IMR-90 (cell line): ENCODE measurements around the gene LHX1. TPM values are rescaled to one million over a fixed set of nuclear protein-coding genes. Genes with fewer than 3 reads are reported as not detected.

ENCODE experiments used
- ATAC-seq: fragments of 200-7000 bp; cut with Tn5 transposase; 2 replicates; pipeline ENCODE4 v1.9.1; 2020; ENCODE audit warnings: low read depth, mild to moderate bottlenecking, moderate library complexity
- BruUV-seq: library from RNA; stranded (reverse); fragments of 400-500 nt; replicated peaks from 2 replicates; lab custom pipeline; 2021; lab: Mats Ljungman, UMichigan
- CTCF ChIA-PET: fragments of 300-600 bp; formaldehyde crosslinking; extraction: SDS; loops from one replicate; lab custom pipeline; 2021; ENCODE audit warnings: antibody characterized with exemption; lab: Yijun Ruan, JAX
- POLR2A ChIA-PET: fragments of 300-600 bp; sonication (Branson Sonifier 250); formaldehyde crosslinking; loops from one replicate; lab custom pipeline; 2022; ENCODE audit warnings: antibody characterized with exemption; ENCODE audit not compliant: unreplicated experiment; lab: Charles Lee
- DNase-seq: peaks from one replicate; pipeline ENCODE4 v3.0.0; 2013
- H2AFZ ChIP-seq: replicated peaks from 2 replicates; pipeline ENCODE3; 2013; ENCODE audit warnings: low read length, mild to moderate bottlenecking; ENCODE audit not compliant: poor library complexity
- H2AK5ac ChIP-seq: 2 replicates; pipeline ENCODE4 v1.6.1; 2013; ENCODE audit warnings: low read depth, low read length, inconsistent platforms
- H2AK9ac ChIP-seq: replicated peaks from 2 replicates; pipeline ENCODE3; 2013; ENCODE audit warnings: mild to moderate bottlenecking, low read depth, low read length, moderate library complexity; ENCODE audit not compliant: poor library complexity
- H2BK120ac ChIP-seq: 2 replicates; pipeline ENCODE4 v1.6.1; 2013; ENCODE audit warnings: low read depth, low read length, inconsistent platforms
- H2BK15ac ChIP-seq: 3 replicates; pipeline ENCODE4 v1.6.1; 2013; ENCODE audit warnings: low read depth, low read length, inconsistent platforms
- H2BK20ac ChIP-seq: 2 replicates; pipeline ENCODE4 v1.6.1; 2013; ENCODE audit warnings: low read depth, mild to moderate bottlenecking, inconsistent platforms, low read length, moderate library complexity
- H2BK5ac ChIP-seq: 2 replicates; pipeline ENCODE4 v1.6.1; 2013; ENCODE audit warnings: mild to moderate bottlenecking, low read depth, low read length, inconsistent platforms; ENCODE audit not compliant: poor library complexity, severe bottlenecking
- H3K14ac ChIP-seq: replicated peaks from 2 replicates; pipeline ENCODE4 v1.6.1; 2013; ENCODE audit warnings: low read depth, low read length, inconsistent platforms
- H3K18ac ChIP-seq: 2 replicates; pipeline ENCODE4 v1.6.1; 2013; ENCODE audit warnings: low read depth, low read length, control low read depth
- H3K23ac ChIP-seq: 2 replicates; pipeline ENCODE4 v1.6.1; 2013; ENCODE audit warnings: low read depth, low read length, inconsistent platforms
- H3K27ac ChIP-seq: 2 replicates; pipeline ENCODE4 v1.5.1; 2013; ENCODE audit warnings: mild to moderate bottlenecking, control low read depth, low read length; ENCODE audit not compliant: insufficient read depth
- H3K27me3 ChIP-seq: 2 replicates; pipeline ENCODE4 v1.6.1; 2013; ENCODE audit warnings: low read length; ENCODE audit not compliant: control insufficient read depth, insufficient read depth
- H3K36me3 ChIP-seq: 2 replicates; pipeline ENCODE4 v1.6.1; 2013; ENCODE audit warnings: low read length, mixed read lengths; ENCODE audit not compliant: control insufficient read depth, insufficient read depth
- H3K4ac ChIP-seq: 2 replicates; pipeline ENCODE4 v1.6.1; 2013; ENCODE audit warnings: low read depth, low read length, inconsistent platforms
- H3K4me1 ChIP-seq: 2 replicates; pipeline ENCODE4 v1.6.1; 2013; ENCODE audit warnings: low read length, mixed read lengths; ENCODE audit not compliant: control insufficient read depth, insufficient read depth
- H3K4me2 ChIP-seq: 2 replicates; pipeline ENCODE4 v1.6.1; 2013; ENCODE audit warnings: low read depth, mild to moderate bottlenecking, control low read depth, low read length, moderate library complexity
- H3K4me3 ChIP-seq: 2 replicates; pipeline ENCODE4 v1.5.1; 2013; ENCODE audit warnings: low read depth, mild to moderate bottlenecking, control low read depth, low read length, moderate library complexity; ENCODE audit not compliant: insufficient read depth
- H3K56ac ChIP-seq: 2 replicates; pipeline ENCODE4 v1.6.1; 2013; ENCODE audit warnings: low read length, inconsistent platforms; ENCODE audit not compliant: insufficient read depth; ENCODE audit errors: extremely low read depth
- H3K79me1 ChIP-seq, 2 experiments: 2 replicates each; pipeline ENCODE4 v1.6.1; 2013; ENCODE audit warnings: low read length in 2 of 2, inconsistent platforms in 1 of 2, low read depth in 1 of 2
- H3K9ac ChIP-seq: 2 replicates; pipeline ENCODE4 v1.6.1; 2013; ENCODE audit warnings: low read depth, low read length, control low read depth
- H3K9me1 ChIP-seq: 2 replicates; pipeline ENCODE4 v1.6.1; 2013; ENCODE audit warnings: low read length, inconsistent platforms; ENCODE audit not compliant: insufficient read depth
- H3K9me3 ChIP-seq: 2 replicates; pipeline ENCODE4 v1.6.1; 2013; ENCODE audit warnings: low read length; ENCODE audit not compliant: control insufficient read depth, insufficient read depth
- H4K20me1 ChIP-seq: 2 replicates; pipeline ENCODE4 v1.6.1; 2013; ENCODE audit warnings: low read length, inconsistent platforms; ENCODE audit not compliant: insufficient read depth
- H4K5ac ChIP-seq: 2 replicates; pipeline ENCODE4 v1.6.1; 2013; ENCODE audit warnings: mild to moderate bottlenecking, low read depth, low read length, control low read depth
- H4K8ac ChIP-seq, 2 experiments: 2 replicates each; pipeline ENCODE4 v1.6.1; 2013; ENCODE audit warnings: low read depth in 2 of 2, low read length in 2 of 2, control low read depth in 1 of 2, inconsistent platforms in 1 of 2
- H4K91ac ChIP-seq: 2 replicates; pipeline ENCODE4 v1.6.1; 2013; ENCODE audit warnings: low read depth, low read length, inconsistent platforms; ENCODE audit not compliant: insufficient read depth
- CHD1 ChIP-seq: IDR thresholded peaks from 2 replicates; pipeline ENCODE4 v1.6.1; 2012; ENCODE audit warnings: low read depth, low read length, improper control_type of control experiment
- ELK1 ChIP-seq: fragments of 150-350 bp; IDR thresholded peaks from 2 replicates; pipeline ENCODE4 v1.6.1; 2016; ENCODE audit warnings: low read depth, mild to moderate bottlenecking, low read length, moderate library complexity, borderline replicate concordance
- FOS ChIP-seq: fragments of 150-350 bp; IDR thresholded peaks from 2 replicates; pipeline ENCODE4 v1.6.1; 2016; ENCODE audit warnings: low read depth, low read length
- MAFK ChIP-seq: IDR thresholded peaks from 2 replicates; pipeline ENCODE4 v1.6.1; 2012; ENCODE audit warnings: low read depth, low read length, improper control_type of control experiment
- MAZ ChIP-seq: IDR thresholded peaks from 2 replicates; pipeline ENCODE4 v1.6.1; 2012; ENCODE audit warnings: low read depth, mild to moderate bottlenecking, low read length, improper control_type of control experiment, moderate library complexity, borderline replicate concordance
- NFE2L2 ChIP-seq: fragments of 150-350 bp; IDR thresholded peaks from 2 replicates; pipeline ENCODE4 v1.6.1; 2016; ENCODE audit warnings: low read depth, mild to moderate bottlenecking, low read length
- POLR2A ChIP-seq: IDR thresholded peaks from 2 replicates; pipeline ENCODE4 v1.6.1; 2012; ENCODE audit warnings: mild to moderate bottlenecking, low read depth, low read length
- RFX5 ChIP-seq: IDR thresholded peaks from 2 replicates; pipeline ENCODE4 v1.8.0; 2012; ENCODE audit warnings: low read depth, mild to moderate bottlenecking, low read length, moderate library complexity
- USF2 ChIP-seq: fragments of 150-350 bp; IDR thresholded peaks from 2 replicates; pipeline ENCODE4 v1.6.1; 2017; ENCODE audit warnings: mild to moderate bottlenecking, antibody characterized with exemption, low read length, low read depth
- WGBS, 2 experiments: methylation state at CpG; one replicate each; pipeline versions ENCODE4 v1.1.5 to v1.1.7; 2013; ENCODE audit warnings: missing lambda C conversion rate in 2 of 2; ENCODE audit not compliant: insufficient read length in 1 of 2; ENCODE audit errors: extremely low coverage in 2 of 2; 5-methylcytosine and 5-hydroxymethylcytosine counted together
- dilution Hi-C: fragments of 300-500 bp; cut with HindIII; formaldehyde crosslinking; loops from one replicate; pipeline ENCODE4 v1.14.3; 2018; ENCODE audit warnings: low sequenced_read_pairs; ENCODE audit not compliant: unreplicated experiment
- in situ Hi-C: fragments of 300-500 bp; cut with MboI; formaldehyde crosslinking; loops from 3 replicates; pipeline ENCODE4 v1.14.3; 2019; ENCODE audit warnings: low sequenced_read_pairs, inconsistent platforms, mixed read lengths
- intact Hi-C: fragments of 100-400 bp; cut with micrococcal nuclease; formaldehyde crosslinking; loops from 2 replicates; pipeline ENCODE4 v1.10.0; 2022
- polyA plus RNA-seq, 3 experiments: library from polyadenylated mRNA; depleted of rRNA; stranded (reverse); fragments of >200 nt; gene quantifications; 2 replicates each; pipeline ENCODE4 v1.2.3, GENCODE V29; 2012; ENCODE audit warnings: low replicate concordance in 1 of 3
- total RNA-seq: library from RNA; depleted of rRNA; stranded (reverse); fragments of >200 nt; gene quantifications from 2 replicates; pipeline ENCODE4 v1.2.3, GENCODE V29; 2012

The LHX1 gene
- total and polyA plus RNA-seq, 2 of the 4 experiments (the other 2 are of a cell fraction), result not detected

- H2BK15ac ChIP-seq, result no peak overlapping the region
- no peak overlapping the region for H3K4ac ChIP-seq
- no peak overlapping the region for H3K56ac ChIP-seq
- 1% methylated on average over 19 of the region's 58 CpGs; no CpG with 5 or more reads in 1 of the 2 experiments for WGBS, 2 experiments
- intact Hi-C loops, result loop anchor here (10.0 kb wide), 1 partner anchor 82 kb away; no protein-coding TSS in a partner anchor
- H2BK5ac ChIP-seq, result no peak overlapping the region
- H3K4me3 ChIP-seq, result peak overlapping the region; percentile 13
- H3K23ac ChIP-seq, result no peak overlapping the region
- peak overlapping the region; percentile 60 for H3K4me2 ChIP-seq
- H2AK5ac ChIP-seq, result no peak overlapping the region
- H4K20me1 ChIP-seq, result peaks cover 30% of the 10 kb centered on the region
- H3K9me1 ChIP-seq, result 0 out of 2 replicates have a peak, but pooled peaks cover 3% of the 10 kb centered on the region
- TF ChIP-seq CHD1 (no peak), POLR2A (no peak), MAFK (no peak), MAZ (no peak), FOS (no peak), USF2 (no peak), ELK1 (no peak), NFE2L2 (no peak), RFX5 (no peak)
- no peak overlapping the region for H4K91ac ChIP-seq
- no peak overlapping the region for H4K8ac ChIP-seq
- H3K27ac ChIP-seq, result no peak overlapping the region
- H3K14ac ChIP-seq, result no peak overlapping the region
- H2AK9ac ChIP-seq, result no peak overlapping the region
- CTCF ChIA-PET, result no interaction called here
- dilution Hi-C loops, result no loop called here
- in situ Hi-C loops, result no loop called here
- no peak overlapping the region for H4K5ac ChIP-seq
- H3K79me1 ChIP-seq, result no peaks in the 10 kb centered on the region
- H2BK20ac ChIP-seq, result no peak overlapping the region
- H3K9ac ChIP-seq, result no peak overlapping the region
- no peak overlapping the region for H2BK120ac ChIP-seq
- peak overlapping the region; percentile 73 for H2AFZ ChIP-seq
- BruUV-seq, result no TSS peak
- H3K18ac ChIP-seq, result no peak overlapping the region
- peaks cover 19% of the 10 kb centered on the region; the same call in 1 of the 2 replicates for H3K9me3 ChIP-seq
- DNase-seq, result no peak
- POLR2A ChIA-PET, result no interaction called here
- H3K36me3 ChIP-seq, result no peaks in the 10 kb centered on the region
- H3K4me1 ChIP-seq, result peaks cover 6% of the 10 kb centered on the region; the same call in 1 of the 2 replicates
- peaks cover 98% of the 10 kb centered on the region for H3K27me3 ChIP-seq
- ATAC-seq, result no peak
Observed at GRCh38 chr17:36936455-36937000, 747 bp upstream of the LHX1 start.
